Measurements from ENCODE around the gene SMARCD1.

The SMARCD1 gene

GRCh38 chr12:50149311-50149710 lies 64.2 kb downstream of the SMARCD1 start:
- DNase-seq, result no peak
